Endothelial cell of umbilical vein (primary cell): ENCODE results near the gene CXCL13.

Experiments
- CTCF ChIP-seq, 2 donors: IDR thresholded peaks; 1 replicate in 1 of 2; 2 replicates in 1 of 2; pipeline ENCODE4 v1.5.1; 2011; ENCODE audit warnings: low read length in 2 of 2, mild to moderate bottlenecking in 2 of 2, moderate library complexity in 2 of 2, control low read depth in 1 of 2, inconsistent platforms in 1 of 2, low read depth in 1 of 2; ENCODE audit not compliant: insufficient read depth in 1 of 2; ENCODE audit errors: extremely low read depth in 1 of 2
- POLR2A ChIP-seq: IDR thresholded peaks from 2 replicates; pipeline ENCODE4 v1.6.1; 2012; ENCODE audit warnings: low read depth, mild to moderate bottlenecking, control low read depth, low read length

- TF ChIP-seq CTCF (IDR thresholded peaks at IDR 0.05; ENCODE audit: extremely low read depth in 1 of 2, insufficient read depth in 1 of 2, low read depth in 1 of 2, low read length in 2 of 2) (no peak), POLR2A (no peak)
Observed at GRCh38 chr4:77635876-77636275, 30.3 kb downstream of the CXCL13 start.
